Pancreas (tissue), 10 donors: ENCODE measurements around the gene SCGB1D2. TPM values are rescaled to one million over a fixed set of nuclear protein-coding genes. Genes with fewer than 3 reads are reported as not detected.
A peak's percentile ranks its signal among the peaks of the same experiment; 100 is the strongest.

Experiments
- ATAC-seq, 4 donors: fragments of 200-7000 bp; cut with Tn5 transposase; one replicate each; pipeline versions ENCODE4 v1.8.0 to v1.9.1; 2020; ENCODE audit warnings: mild to moderate bottlenecking in 4 of 4, moderate library complexity in 4 of 4
- DNase-seq, 6 donors: peaks; one replicate each; pipeline ENCODE4 v3.0.0-alpha.2; 2020
- FAIRE-seq: peaks from 2 replicates; lab custom pipeline; 2012; peaks lifted over from hg19 to GRCh38; lab: Jason Lieb, UNC
- H3K27ac ChIP-seq, 4 donors: fragments of 200-600 bp; sonication (generic); 1 replicate in 3 of 4; 2 replicates in 1 of 4; pipeline versions ENCODE4 v1.5.0 to v1.8.0; 2020
- H3K27me3 ChIP-seq, 4 donors: fragments of 200-600 bp; one replicate each; pipeline ENCODE4 v1.8.0; 2021
- H3K36me3 ChIP-seq, 3 donors: fragments of 200-600 bp; sonication (generic) in 1 of 3; one replicate each; pipeline versions ENCODE4 v1.5.0 to v1.8.0; 2020 to 2021
- H3K4me1 ChIP-seq, 3 donors: fragments of 200-600 bp; one replicate each; pipeline ENCODE4 v1.8.0; 2021
- H3K4me3 ChIP-seq, 4 donors: fragments of 200-600 bp; sonication (generic) in 2 of 4; one replicate each; pipeline versions ENCODE4 v1.5.0 to v1.8.0; 2020 to 2021
- H3K9me3 ChIP-seq, 4 donors: fragments of 200-600 bp; one replicate each; pipeline ENCODE4 v1.8.0; 2021
- WGBS, 2 donors: extraction: QIAGEN DNeasy Blood & Tissue Kit; methylation state at CpG; one replicate each; pipeline ENCODE4 v1.1.7; 2013; 5-methylcytosine and 5-hydroxymethylcytosine counted together
- intact Hi-C, 3 donors: fragments of 100-400 bp; cut with DNase I; formaldehyde crosslinking; loops; one replicate each; pipeline versions ENCODE4 v1.11.1 to v1.14.2; 2022
- polyA plus RNA-seq, 2 donors: library from polyadenylated mRNA; stranded (reverse); fragments of 200-250 nt; gene quantifications; one replicate each; pipeline ENCODE4 v1.2.3, GENCODE V29; 2013
- total RNA-seq, 6 donors: library from RNA; stranded (reverse); fragmentation: NEBNext Ultra II Directional in 4 of 6; extraction: Animal tissue kit (Norgen Biotek cat#: 25700) in 4 of 6; gene quantifications; one replicate each; pipeline versions ENCODE4 v1.2.1 to v1.2.4, GENCODE V29; 2021 to 2023
- TF ChIP-seq, protein P1 (sequence below), 4 donors: fragments of 200-600 bp; sonication (generic) in 3 of 4; IDR thresholded peaks; one replicate each; pipeline versions ENCODE4 v1.5.0 to v1.8.0; 2021; ENCODE audit warnings: antibody characterized with exemption in 4 of 4
- donor health status: healthy with polysubstance abuse.
- donor health status: DM: no; HTN: no; CAD: no; lungs with moderate emphysema.
- donor health status: DM: no; HTN: no; CAD: no.
- donor health status: control.
- donor health status: control.
- donor health status: Bipolar disorder and iron deficiency.
- donor health status: DM: yes; HTN: yes; CAD: no.
- donor health status: DM: no; HTN: no; CAD: no.
- donor health status: DM: no; HTN: no; CAD: no.
- donor health status: DM: yes; HTN: yes; CAD: no.

Gene SCGB1D2
- total and polyA plus RNA-seq, 8 donors = 0.47 to 3.9 (median 0.78) TPM; not detected in 2

DNA sequence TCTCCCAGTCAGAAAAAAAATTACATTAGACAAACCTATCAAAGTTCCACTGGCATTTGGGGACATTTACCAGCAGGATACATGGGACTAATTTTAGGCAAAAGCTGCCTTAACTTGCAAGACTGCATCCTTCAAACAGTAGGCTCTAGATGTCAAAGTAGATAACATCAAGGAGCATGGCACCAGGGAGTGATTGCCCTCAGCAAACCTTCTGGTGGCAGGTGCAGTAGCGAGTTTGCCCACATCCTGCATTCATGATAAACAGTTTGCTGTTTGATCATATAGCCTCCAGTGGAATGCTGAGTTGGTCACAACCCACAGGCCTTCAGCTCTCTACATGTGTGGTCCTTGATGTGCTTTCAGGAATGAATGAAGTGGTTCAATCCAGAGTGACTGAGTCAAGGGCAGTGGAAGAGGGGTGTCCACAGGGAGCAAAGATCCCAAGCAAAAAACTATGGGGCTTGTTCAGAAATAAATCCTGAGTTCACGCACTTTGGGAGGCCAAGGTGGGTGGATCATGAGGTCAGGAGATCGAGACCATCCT, 12.0 kb downstream of the SCGB1D2 start:
- WGBS, 2 donors = 41 to 68% methylated on average over 2 to 3 of the region's 3 CpGs
- no peaks in the 10 kb centered on the region for H3K27me3 ChIP-seq
- FAIRE-seq (no peak), DNase-seq (no peak), ATAC-seq (no peak)
- no peaks in the 10 kb centered on the region for H3K36me3 ChIP-seq
- no peaks in the 10 kb centered on the region for H3K4me1 ChIP-seq
- H3K4me3 ChIP-seq = no peak overlapping the region
- H3K9me3 ChIP-seq = no peaks in the 10 kb centered on the region
- intact Hi-C loops = no loop called here
- TF ChIP-seq, protein P1, sequence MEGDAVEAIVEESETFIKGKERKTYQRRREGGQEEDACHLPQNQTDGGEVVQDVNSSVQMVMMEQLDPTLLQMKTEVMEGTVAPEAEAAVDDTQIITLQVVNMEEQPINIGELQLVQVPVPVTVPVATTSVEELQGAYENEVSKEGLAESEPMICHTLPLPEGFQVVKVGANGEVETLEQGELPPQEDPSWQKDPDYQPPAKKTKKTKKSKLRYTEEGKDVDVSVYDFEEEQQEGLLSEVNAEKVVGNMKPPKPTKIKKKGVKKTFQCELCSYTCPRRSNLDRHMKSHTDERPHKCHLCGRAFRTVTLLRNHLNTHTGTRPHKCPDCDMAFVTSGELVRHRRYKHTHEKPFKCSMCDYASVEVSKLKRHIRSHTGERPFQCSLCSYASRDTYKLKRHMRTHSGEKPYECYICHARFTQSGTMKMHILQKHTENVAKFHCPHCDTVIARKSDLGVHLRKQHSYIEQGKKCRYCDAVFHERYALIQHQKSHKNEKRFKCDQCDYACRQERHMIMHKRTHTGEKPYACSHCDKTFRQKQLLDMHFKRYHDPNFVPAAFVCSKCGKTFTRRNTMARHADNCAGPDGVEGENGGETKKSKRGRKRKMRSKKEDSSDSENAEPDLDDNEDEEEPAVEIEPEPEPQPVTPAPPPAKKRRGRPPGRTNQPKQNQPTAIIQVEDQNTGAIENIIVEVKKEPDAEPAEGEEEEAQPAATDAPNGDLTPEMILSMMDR (IDR thresholded peaks at IDR 0.05) = no peak
- H3K27ac ChIP-seq = no peak overlapping the region

DNA sequence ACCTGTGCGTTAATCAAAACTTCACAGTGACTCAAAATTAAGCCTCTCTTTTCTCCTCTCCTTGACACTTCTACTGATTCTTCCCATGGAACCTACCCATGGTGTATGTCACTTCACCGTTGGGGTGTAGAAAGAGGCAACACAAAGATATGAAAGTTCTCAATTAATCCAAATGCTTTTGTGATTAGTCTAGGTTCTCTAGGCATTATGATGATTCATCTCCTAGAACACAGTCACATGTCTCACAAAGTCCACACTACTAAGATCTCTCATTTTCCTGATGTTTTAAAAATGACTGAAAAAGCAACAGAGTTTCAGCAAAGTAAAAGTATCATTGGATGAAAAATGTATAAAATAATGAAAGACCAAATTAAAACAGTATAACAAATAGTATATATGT, 14.2 kb downstream of the SCGB1D2 start:
- intact Hi-C loops = no loop called here
- 72 to 82% methylated on average over 2 of the region's 2 CpGs for WGBS, 2 donors

DNA sequence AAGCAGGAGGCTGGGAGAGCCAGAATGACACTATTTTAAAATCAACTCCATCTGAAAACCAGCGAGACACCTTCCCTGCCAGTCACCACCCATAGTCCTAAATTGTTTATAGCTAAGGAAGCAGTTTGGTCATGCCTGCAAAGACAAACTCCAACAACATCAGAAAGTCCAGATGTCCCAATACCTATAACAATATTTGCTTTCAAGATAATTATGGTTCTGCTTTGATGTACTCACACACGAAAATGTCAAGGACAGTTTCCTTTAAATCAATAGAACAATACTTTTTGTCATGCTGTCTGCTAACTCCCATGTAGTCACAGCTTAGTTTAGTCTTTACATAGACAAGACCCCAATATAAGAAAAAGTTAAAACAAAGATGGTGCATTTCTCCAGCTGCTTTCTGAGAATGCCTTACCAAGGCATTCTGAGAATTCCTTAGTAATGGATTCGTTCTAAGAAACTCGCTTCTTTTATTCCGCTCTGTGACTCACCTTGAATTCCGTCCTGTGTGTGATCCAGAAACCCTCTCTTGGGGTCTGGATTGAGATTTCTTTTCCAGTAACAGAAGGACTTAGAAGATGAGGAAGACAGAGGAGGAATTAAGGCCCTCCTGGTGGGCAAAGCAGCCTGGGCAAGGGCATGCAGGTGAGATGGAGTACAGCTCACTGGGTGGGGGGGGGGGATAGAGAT, 18.4 kb downstream of the SCGB1D2 start:
- Histone ChIP-seq H3K4me3 (no peak overlapping the region), H3K27ac (no peak overlapping the region), H3K4me1 (no peaks in the 10 kb centered on the region), H3K9me3 (no peaks in the 10 kb centered on the region), H3K36me3 (no peaks in the 10 kb centered on the region), H3K27me3 (no peaks in the 10 kb centered on the region)
- intact Hi-C loops = no loop called here
- WGBS, 2 donors = 52 to 61% methylated on average over 6 of the region's 6 CpGs
- DNase-seq (no peak), ATAC-seq (peak in 1 of 4 donors; percentile 35), FAIRE-seq (no peak)
- TF ChIP-seq, protein P1 (IDR thresholded peaks at IDR 0.05) = no peak

More for the DNA sequence above, 14.2 kb downstream of the SCGB1D2 start:
- Histone ChIP-seq H3K27me3 (no peaks in the 10 kb centered on the region), H3K4me3 (no peak overlapping the region), H3K9me3 (no peaks in the 10 kb centered on the region), H3K27ac (no peak overlapping the region), H3K4me1 (no peaks in the 10 kb centered on the region), H3K36me3 (no peaks in the 10 kb centered on the region)
- TF ChIP-seq, protein P1 (IDR thresholded peaks at IDR 0.05) = no peak
- ATAC-seq (no peak), FAIRE-seq (no peak), DNase-seq (no peak)

DNA sequence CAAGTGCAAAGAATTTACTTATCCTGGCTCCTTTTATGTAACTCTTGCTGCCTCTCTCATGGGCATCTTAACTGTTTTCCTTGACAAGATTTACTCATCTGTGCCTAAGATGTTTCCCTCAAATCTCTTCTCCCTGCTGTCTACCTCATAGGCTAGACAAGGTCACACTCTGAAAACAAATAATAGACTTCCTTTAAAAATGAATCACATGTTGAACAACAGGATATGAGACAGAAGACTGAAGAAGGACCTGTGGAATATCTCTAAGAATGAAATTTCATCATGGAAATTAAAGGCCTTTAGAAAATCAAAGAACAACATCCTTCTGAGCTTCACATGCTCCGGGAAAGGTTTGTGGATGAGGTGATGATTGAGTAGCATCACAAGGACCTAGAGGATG, 22.0 kb downstream of the SCGB1D2 start:
- Histone ChIP-seq H3K36me3 (no peaks in the 10 kb centered on the region), H3K9me3 (no peaks in the 10 kb centered on the region), H3K27me3 (no peaks in the 10 kb centered on the region), H3K4me1 (no peaks in the 10 kb centered on the region), H3K27ac (no peak overlapping the region), H3K4me3 (no peak overlapping the region)
- FAIRE-seq (no peak), DNase-seq (no peak), ATAC-seq (no peak)
- TF ChIP-seq, protein P1 (IDR thresholded peaks at IDR 0.05) = no peak
- intact Hi-C loops = no loop called here
- WGBS, 2 donors = 86 to 95% methylated on average over 1 of the region's 1 CpG

DNA sequence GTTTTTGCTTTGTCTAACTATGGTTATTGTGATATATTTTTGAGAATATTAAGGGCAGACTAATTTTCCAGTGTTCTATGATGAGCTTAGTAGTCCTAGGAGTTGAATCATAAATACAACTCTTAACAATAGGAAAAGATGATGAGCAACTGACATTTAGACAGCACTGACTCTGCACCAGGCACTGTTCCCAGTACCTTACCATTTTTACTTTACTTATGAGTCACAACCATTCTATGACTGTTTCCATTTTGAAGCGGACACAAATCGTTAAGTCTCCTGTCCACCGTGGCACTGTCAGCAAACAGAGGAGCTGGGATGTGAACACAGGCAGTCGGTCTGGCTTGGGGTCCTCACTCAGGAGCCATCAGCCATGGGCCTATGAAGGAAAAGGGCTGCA, 24.5 kb downstream of the SCGB1D2 start:
- DNase-seq = no peak
- WGBS, 2 donors = 59 to 68% methylated on average over 4 of the region's 4 CpGs
- TF ChIP-seq, protein P1 (IDR thresholded peaks at IDR 0.05) = no peak

More for the DNA sequence above, 24.5 kb downstream of the SCGB1D2 start:
- Histone ChIP-seq H3K27me3 (no peaks in the 10 kb centered on the region), H3K4me1 (no peaks in the 10 kb centered on the region), H3K27ac (no peak overlapping the region), H3K9me3 (no peaks in the 10 kb centered on the region), H3K36me3 (no peaks in the 10 kb centered on the region), H3K4me3 (no peak overlapping the region)
- FAIRE-seq = no peak
- no peak for ATAC-seq
- intact Hi-C loops = no loop called here
